Fibroblast of skin of right quadriceps (primary cell): ENCODE measurements around the gene FAF2.
"Not testable (repeated sequence)": the region's sequence is repeated elsewhere in the genome, so short reads cannot be mapped to it uniquely, and the experiment has no call there.

ENCODE experiments used
- DNase-seq: peaks from one replicate; pipeline ENCODE4 v3.0.0-alpha.2; 2013

Gene FAF2

DNA sequence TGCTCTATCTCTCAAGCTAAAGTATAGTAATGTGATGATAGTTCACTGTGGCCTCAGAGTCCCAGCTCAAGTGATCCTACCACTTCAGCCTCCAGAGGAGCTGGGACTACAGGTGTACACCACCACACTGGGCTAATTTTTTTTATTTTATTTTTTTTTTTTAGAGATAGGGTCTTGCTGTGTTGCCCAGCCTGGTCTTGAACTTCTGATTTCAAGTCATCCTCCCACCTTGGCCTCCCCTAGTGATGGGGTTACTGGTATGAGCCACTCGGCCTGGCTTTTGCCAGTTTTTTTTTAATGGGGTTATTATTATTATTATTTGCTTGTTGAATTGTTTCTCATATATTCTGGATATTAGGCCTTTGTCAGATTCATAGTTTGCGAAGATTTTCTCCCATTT is 13.2 kb downstream of the FAF2 start:
- no peak for DNase-seq

DNA sequence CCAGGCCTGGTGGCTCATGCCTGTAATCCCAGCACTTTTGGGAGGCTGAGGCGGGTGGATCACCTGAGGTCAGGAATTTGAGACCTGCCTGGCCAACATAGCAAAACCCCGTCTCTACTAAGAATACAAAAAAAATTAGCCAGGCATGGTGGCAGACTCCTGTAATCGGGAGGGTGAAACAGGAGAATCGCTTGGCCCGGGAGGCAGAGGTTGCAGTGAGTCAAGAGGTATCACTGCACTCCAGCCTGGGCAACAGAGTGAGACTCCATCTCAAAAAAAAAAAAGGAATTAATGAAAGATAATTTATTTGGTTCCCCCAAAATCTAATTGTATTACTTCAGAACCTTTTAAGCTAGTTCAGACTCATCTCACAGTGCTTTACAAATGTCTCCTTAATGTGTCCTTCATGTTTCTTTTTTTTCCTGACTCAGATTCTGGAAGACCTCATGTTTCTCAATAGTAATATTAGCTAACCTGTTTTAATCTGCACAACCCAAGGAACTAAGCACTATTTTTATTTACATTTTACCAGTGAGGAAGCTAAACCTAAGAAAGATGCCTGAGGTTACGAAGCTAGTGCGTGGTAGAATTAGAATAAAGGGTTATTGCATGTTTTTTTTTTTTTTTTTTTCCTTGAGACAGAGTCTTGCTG is 15.1 kb downstream of the FAF2 start:
- DNase-seq, result no peak

DNA sequence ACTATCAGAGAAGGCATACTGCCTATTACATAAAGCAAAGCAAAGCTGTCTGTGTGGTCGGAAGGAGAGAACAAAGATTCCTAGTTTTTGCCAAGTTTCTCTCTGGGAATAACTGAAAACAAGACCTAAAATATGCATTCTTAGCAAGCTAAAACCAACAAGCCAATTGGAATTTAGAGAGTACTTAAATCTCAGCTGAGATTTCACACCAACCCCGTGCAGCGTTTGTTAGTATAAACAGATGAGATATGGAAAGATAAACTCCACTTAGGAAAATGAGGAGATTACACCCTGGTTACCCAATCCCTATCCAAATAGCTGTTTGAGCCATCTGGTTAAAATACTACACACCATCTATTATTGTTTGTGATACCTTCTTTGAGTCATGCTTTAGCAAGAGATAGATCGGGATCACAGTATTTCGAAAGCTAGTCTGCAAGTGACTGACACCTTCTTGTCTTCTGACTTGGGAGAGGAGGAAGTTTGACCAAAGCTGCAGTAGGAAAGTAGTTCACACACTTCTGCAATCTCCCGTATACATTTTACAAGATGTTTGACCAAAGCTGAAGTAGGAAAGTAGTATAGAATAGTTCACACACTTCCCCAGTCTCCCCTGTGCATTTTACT is 18.2 kb downstream of the FAF2 start:
- peak; percentile 41 for DNase-seq

DNA sequence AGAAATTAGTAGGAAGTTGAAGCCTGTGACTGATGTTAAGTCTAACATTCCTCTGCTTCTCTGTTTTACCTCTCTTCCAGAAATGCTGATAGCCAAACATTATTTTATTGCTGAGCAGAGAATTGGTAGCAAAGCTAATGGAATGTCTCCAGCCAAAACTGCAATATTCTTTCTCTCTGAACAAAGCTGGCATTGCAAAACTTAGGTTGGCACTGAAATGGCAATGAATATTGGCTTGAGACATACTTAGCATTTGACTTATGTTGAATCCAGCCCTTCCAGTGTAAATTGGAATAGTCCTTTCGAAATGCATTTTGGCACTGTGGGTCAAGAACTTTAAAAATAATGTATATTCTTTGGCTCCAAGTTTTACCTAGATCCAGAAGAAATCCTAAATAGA is 21.1 kb downstream of the FAF2 start:
- no peak for DNase-seq

DNA sequence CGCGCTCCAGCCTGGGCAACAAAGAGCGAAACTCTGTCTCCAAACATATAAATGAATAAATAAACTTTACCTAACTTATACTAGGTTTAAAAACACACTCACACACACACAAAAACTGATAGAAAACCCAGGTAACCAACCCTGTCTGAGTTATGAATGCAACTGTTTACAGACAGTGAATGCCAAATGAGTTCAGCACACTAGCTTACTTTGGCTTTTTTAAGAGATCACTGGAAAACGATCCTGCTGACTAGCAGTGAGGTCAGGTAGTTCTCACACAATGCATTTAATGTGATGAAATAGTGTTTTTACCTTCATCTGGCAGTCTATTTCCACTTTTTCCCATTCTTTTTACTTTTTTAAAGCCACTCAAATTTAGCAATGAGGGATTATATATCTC is 22.4 kb downstream of the FAF2 start:
- DNase-seq, result no peak

DNA sequence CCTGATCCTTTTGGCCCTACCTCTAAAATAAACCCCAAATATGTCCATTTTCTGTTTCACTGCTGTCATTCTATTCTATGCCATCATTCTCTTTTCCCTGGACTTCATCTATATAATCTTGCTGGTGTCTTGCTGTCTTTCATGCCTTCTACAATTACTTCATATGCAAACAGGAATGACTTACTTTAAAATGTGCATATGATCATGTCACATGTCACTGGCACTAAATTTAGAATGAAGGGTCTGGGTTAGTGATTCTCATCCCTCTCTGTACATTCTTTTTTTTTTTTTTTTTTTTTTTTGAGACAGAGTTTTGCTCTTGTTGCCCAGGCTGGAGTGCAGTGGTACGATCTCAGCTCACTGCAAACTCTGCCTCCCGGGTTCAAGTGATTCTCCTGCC is 22.9 kb downstream of the FAF2 start:
- DNase-seq, result no peak

DNA sequence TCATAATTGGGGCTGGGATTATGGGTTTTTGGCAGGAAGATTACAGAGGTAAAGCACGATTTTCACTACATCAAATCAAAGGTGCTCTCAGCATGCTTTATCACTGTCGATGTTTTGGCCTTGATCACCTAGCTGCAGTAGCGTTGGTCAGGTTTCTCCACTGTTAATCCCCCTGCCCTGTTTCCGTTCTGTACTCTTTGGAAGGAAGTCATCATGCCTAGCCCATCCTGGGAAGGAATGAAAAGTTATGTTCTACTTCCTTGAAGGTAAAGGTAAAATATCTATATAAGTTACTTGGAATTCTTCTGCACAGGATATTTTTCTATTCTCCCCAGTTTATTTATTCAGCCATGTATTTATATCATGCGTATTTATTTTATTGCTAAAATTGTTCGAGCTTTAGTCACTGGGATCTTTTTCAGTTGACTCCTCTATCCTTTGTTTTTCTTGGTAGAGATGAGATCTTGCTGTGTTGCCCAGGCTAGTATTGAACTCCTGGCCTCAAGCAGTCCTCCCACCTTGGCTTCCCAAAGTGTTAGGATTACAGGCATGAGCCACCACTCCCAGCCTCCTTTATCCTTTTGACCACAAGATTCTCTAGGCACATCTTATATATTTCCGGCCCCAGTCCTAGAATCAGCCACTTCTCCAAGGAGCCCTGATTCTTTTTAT is 25.3 kb downstream of the FAF2 start:
- no peak for DNase-seq

DNA sequence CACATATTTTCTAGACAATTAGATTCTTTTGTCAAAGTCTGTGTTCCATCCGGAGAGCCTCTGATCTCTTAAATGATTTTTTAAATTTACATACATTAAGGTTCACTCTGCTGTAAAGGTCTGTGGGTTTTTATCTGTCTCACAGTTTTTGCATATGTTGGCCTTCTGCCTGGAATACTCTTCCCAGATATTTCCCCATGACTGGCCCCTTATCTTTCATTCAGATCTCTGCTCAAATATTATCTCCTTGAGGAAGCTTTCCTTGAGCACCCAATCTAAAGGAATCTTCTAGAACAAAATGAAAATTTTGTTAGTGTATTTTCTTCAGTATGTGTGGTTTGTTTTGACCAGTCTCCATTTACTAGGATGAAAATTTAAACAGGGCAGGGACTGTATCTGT is 26.3 kb downstream of the FAF2 start:
- peak; percentile 66 for DNase-seq

DNA sequence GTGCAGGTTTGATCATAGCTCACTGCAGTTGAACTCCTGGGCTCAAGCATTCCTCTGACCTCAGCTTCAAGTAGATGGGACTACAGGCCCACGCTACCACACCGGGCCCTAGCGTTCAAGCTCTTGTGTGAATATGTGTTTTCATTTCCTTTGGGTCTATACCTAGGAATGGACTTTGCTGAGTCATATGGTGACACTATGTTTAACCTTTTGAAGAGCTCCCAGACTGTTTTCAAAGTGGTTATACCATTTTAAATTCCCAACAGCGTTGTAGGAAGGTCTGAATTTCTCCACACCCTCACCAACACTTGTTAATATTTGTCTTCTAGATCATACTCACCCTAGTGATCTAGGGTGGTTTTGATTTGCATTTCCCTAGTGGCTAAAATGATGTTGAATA is 33.5 kb downstream of the FAF2 start:
- DNase-seq, result no peak

DNA sequence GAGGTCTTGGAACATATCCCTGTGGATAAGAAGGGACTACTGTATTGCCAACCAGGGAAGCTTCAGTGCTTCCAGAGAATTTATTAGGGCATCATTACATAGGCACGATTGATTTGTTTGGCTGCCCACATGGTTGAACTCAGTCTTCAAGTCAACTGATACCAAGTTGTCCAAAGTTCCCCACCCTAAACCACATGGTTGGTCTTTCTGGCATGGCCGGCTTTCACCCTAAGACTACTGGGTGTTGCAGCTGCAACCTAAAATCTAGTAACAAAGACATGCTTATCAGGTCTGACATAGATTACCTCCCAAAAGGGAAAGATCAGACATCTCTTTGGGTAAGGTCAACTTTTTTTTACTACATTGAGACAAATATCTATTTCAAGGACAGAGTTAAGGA is 37.0 kb downstream of the FAF2 start:
- no peak for DNase-seq

DNA sequence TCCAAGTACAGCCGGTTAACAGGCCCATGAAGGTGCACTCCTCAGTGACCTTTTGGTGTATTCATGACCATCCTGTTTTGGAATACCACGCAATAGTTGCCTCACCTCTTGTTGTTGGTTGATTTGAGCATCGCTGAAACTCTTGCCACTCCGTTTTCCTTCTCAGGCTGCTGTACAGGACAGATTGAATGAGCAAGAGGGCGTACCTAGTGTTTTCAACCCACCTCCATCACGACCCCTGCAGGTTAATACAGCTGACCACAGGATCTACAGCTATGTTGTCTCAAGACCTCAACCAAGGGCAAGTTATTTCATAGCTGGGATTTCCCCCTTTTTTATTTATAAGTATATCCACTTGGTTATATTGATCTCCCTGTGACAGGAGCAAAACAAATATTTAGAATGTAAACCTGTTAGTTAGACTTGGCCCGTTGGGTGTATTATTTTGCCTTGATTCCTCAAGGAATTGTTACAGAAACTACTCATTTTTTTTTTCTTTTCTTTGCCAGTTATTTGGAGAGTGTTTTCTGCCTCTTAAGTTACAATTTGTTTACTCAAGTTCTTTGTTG is 38.1 kb downstream of the FAF2 start:
- DNase-seq, result no peak

DNA sequence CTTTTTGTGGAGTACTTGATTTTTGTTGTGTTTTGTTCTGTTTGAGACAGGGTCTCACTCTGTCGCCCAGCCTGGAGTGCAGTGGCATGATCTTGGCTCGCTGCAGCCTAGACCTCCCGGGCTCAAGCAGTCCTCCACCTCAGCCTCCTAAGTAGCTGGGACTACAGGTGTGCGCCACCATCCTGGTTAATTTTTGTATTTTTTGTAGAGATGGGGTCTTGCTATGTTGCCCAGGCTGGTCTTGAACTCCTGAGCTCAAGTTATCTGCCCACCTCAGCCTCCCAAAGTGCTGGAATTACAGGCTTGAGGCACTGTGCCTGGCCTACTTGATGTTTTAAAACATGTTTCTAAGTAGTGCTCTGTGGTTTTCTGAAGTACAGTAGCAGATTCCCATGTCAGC is 39.0 kb downstream of the FAF2 start:
- DNase-seq, result not testable (repeated sequence)

DNA sequence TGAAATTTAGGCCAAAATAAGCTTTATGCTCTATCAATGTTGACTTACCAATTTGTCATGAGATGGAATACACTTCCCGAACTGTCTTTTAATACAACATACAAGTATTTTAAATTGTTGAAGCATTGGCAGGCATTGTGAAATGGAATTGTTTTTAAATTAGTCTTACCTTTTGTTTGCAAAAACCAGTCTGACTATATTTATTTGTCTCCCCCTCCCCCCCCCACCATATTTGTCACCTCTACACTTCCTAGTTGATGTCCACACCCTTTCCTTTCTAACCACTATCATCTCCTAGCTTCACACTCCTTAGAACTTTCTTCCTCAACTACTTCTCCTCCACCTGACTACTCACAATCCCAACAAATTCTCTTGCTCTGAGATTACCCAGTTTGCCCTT is 40.9 kb downstream of the FAF2 start:
- DNase-seq, result no peak

DNA sequence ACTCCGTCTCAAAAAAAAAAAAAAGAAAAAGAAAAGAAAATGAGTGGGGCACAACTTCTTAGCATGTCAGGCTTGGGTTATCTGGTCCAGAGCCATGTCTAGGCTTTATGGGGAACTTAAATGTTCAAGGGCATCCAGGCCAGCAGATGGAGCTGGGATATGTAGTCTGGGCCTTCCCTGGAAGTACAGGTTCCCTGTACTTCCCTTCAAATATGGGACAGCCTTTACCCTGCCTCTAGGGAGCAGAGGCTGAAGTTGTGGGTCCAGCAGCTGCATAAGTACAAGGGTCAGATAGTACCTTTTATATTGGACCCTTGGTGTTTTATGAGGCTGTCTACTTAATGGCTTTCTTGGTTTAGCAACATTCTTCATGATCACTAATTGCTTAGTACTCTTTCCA is 42.1 kb downstream of the FAF2 start:
- no peak for DNase-seq

DNA sequence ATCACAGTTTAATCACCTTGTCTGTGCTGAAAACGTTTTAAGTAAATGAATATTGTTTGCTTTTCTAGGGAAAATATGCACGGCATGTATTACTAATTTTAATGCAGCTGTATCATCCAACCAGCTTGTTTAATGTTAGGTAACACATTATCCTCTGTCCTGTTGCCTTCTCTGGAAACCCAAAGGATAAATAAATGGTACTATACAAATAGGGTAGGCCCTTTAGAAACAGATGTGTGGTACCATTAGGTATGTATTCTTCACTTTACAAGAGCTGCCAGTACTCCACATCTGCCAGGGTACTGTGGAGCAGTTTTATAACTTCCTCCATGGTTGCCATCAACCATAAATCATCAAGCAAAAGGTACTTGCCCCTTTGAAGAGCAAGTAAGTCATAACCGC is 42.9 kb downstream of the FAF2 start:
- no peak for DNase-seq

DNA sequence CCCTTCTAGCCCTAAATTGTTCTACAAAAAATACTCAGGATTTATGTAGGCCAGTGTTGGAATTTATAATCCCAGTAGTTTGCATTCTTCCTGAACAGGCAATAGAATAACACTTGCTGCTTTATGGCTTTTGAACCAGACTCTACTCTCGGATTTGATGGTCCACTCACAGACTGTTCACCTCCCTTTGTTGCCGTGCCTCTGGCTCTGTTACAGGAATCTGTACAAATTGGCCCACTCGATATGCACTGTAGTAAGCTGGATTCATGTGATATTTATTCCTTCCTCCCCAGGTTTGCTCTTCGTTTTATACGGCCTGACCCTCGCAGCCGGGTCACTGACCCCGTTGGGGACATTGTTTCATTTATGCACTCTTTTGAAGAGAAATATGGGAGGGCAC is 43.7 kb downstream of the FAF2 start:
- DNase-seq, result no peak

DNA sequence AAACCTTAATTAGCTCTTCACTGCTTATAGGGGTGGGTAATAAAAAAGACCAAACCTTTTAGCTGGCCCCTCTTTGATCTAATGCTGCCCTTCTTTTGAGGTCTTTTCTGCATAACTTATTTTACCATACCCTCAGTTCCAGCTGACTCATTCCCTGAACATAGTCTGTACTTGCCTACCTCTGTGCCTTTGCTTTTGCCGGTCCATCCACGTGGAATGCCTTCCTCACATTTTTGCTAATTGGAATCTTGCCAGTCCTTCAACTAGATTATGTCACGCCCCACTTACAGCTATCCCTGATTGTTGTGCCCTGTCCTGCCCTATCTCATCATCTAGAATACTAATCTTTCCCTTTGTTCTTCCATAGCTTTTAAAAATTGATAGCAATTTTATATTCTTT is 44.2 kb downstream of the FAF2 start:
- peak; percentile 37 for DNase-seq

DNA sequence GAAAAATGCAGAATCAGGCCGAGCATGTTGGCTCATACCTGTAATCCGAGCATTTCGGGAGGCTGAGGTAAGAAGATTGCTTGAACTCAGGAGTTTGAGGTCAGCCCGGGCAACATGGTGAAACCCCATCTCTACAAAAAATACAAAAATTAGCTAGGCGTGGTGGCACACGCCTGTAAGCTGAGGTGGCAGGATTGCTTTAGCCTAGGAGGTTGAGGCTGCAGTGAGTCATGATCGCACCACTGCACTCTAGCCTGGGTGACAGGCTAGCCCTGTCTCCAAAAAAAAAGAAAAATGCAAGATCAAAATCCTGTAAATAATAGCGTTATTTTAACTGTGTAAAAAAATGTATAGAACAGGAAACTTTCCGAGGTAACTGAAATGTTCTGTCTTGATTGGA is 49.7 kb downstream of the FAF2 start:
- no peak for DNase-seq

DNA sequence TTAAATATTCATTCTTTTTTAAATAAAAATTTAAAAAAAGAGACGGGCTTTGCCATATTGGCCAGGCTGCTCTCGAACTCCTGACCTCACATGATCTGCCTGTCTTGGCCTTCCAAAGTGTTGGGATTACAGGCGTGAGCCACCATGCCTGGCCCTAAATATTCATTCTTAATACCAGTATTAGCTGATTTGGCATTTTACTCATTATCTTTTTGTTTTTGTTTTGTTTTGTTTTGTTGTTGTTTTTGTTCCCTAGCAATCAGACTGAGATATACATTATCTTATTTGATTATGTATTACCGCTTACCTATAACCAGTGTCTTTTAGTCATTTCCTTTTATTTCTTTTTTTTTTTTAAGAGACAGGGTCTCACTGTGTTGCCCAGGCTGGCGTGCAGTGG is 51.1 kb downstream of the FAF2 start:
- DNase-seq, result no peak

DNA sequence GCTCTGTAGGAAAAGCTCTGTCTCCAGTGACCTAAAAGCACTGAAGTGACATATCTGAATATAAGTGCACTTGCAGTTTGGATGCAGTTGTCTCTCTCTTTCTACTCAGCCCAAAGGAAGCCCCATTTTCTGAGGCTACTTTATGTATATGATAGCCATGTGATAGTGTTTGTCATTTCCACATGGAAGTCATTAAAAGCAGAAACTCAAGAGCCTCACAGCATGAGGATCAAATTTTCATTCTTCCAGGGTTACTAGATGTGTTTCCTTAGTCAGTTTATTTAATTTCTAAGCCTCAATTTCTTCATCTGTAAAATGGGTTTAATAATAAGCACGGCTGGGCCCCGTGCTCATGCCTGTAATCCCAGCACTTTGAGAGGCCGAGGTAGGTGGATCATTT is 52.3 kb downstream of the FAF2 start:
- peak; percentile 16 for DNase-seq

DNA sequence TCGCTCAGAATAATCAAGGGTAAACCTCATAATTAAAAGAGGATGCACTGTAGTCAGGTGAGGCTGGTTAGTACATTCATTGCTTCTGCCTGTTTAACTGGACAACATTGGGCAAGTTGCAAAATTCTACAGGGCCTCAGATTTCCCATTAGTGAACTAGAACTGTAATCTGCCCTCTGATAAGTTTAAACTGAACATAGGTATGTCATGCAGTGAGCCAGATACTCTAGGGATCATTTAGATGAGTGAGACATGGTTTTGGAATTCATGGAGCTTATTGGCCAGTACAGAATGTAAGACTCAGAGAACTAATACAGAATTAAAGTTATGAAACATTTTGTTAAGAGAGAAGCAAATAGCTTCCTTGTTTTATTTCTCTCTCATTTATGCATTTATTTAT is 53.1 kb downstream of the FAF2 start:
- DNase-seq, result peak; percentile 82

DNA sequence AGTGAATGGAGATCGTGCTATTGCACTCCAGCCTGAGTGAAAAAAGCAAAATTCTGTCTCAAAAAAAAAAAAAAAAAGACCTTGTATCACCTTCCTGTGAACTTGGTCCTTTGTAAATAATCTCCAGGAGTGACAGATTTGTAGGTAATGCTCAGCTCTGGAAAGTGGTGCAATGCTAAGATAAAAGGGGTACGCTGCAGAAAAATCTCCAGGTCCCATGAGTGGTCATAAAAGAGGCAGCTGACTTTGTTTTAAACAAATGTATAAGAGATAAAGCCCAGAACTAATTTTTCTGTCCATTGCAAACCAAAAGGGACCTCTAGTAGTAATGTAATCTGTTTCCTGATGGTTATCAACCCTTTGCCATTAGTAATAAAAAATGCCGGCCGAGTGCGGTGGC is 55.3 kb downstream of the FAF2 start:
- DNase-seq, result no peak

DNA sequence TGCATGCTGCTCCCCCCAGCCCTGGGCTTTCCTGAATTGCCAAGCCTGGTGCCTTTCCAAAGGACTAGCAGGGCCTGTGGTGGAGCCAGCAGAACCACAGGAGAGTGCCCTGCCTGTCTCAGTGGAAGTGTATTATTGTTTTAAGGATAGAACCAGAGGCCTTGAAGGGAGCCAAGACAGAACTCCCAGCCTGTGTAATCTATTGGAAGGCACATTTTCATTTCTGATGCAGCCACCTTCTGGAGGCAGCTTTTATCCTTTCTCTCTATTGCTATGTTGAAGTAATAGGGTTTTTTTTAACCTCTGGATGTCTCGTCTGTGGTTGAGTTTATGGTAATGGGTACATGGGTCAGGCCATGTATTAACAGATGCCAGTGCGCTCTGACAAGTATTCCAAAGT is 59.7 kb downstream of the FAF2 start:
- no peak for DNase-seq

DNA sequence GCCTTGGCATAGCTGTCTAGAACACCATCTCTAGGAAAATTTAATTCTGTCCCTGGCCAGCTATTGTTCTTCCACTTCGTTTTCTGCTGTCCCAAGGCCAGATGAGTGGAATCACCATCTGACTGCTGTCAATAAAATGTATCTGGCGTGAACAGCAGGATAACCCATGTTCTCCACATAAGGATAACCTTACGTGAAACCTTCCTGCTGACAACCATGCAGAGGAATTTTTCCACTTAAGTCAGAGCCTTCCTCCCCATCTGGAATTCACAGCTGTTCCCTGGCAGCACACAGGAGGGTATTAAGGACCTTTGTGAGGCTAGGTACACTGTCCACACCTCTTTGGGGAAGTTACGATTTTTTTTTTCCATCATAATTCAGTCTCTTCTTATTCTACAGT is 60.4 kb downstream of the FAF2 start:
- DNase-seq, result no peak
